Sigmoid colon (tissue), 4 donors: Measurements from ENCODE around the gene PRMT7.

Experiments
- EP300 ChIP-seq, 4 donors: sonication (generic); formaldehyde crosslinking; IDR thresholded peaks; one replicate each; pipeline ENCODE4 v1.6.1; 2017; ENCODE audit warnings: antibody characterized with exemption in 4 of 4
- TF ChIP-seq, protein P1 (sequence below), 4 experiments: fragments of 450-650 bp in 3 of 4; fragments of 200-600 bp in 1 of 4; IDR thresholded peaks; one replicate each; pipeline ENCODE4 v1.5.1; 2016 to 2019; ENCODE audit warnings: antibody characterized with exemption in 4 of 4, mild to moderate bottlenecking in 3 of 4, moderate library complexity in 2 of 4

DNA sequence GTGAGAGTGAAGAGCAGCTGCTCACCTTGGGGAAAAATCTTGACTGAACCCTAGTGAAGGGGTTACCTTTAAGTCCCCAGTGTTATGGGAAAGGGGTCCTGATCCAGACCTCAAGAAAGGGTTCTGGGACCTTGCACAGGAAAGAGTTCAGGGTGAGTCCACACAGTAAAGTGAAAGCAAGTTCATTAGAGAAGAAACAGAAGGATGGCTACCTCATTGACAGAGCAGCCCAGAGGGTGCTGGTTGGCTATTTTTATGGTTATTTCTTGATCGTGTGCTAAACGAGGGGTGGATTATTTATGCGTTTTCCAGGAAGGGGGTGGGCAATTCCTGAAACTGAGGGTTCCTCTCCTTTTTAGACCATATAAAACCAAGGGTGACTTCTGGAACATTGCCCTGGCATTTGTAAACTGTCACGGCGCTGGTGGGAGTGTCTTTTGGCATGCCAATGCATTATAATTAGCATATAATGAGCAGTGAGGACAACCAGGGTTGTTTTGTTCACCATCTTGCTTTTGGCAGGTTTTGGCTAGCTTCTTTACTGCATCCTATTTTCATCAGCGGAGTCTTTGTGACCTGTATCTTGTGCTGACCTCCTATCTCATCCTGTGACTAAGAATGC is 79.0 kb downstream of the PRMT7 start:
- no peak for TF ChIP-seq EP300 (IDR thresholded peaks at IDR 0.05)
- TF ChIP-seq, protein P1, sequence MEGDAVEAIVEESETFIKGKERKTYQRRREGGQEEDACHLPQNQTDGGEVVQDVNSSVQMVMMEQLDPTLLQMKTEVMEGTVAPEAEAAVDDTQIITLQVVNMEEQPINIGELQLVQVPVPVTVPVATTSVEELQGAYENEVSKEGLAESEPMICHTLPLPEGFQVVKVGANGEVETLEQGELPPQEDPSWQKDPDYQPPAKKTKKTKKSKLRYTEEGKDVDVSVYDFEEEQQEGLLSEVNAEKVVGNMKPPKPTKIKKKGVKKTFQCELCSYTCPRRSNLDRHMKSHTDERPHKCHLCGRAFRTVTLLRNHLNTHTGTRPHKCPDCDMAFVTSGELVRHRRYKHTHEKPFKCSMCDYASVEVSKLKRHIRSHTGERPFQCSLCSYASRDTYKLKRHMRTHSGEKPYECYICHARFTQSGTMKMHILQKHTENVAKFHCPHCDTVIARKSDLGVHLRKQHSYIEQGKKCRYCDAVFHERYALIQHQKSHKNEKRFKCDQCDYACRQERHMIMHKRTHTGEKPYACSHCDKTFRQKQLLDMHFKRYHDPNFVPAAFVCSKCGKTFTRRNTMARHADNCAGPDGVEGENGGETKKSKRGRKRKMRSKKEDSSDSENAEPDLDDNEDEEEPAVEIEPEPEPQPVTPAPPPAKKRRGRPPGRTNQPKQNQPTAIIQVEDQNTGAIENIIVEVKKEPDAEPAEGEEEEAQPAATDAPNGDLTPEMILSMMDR (IDR thresholded peaks at IDR 0.05): no peak
